A549 (cell line): ENCODE data around the gene GLYAT. TPM values are rescaled to one million over a fixed set of nuclear protein-coding genes. Genes with fewer than 3 reads are reported as not detected.

Source experiments
- ATAC-seq, 2 experiments: fragments of 200-7000 bp in 1 of 2; fragments of >200 bp in 1 of 2; cut with Nextera tagmentation in 1 of 2; cut with Tn5 transposase in 1 of 2; 3 replicates each; pipeline versions ENCODE4 v1.8.0 to v1.9.1; 2018 to 2020; ENCODE audit warnings: mild to moderate bottlenecking in 1 of 2, moderate library complexity in 1 of 2
- CTCF ChIA-PET: fragments of 300-600 bp; sonication (Branson Sonifier 250); formaldehyde crosslinking; extraction: SDS; loops from one replicate; lab custom pipeline; 2021; ENCODE audit warnings: antibody characterized with exemption, inconsistent platforms; lab: Yijun Ruan, JAX
- POLR2A ChIA-PET: fragments of 350-600 bp; formaldehyde crosslinking; extraction: SDS; loops from one replicate; lab custom pipeline; 2021; ENCODE audit warnings: antibody characterized with exemption, inconsistent platforms; lab: Yijun Ruan, JAX
- DNase-seq, 2 experiments: peaks; one replicate each; pipeline versions ENCODE4 v3.0.0 to v3.0.0-alpha.2; 2011 to 2016; ENCODE audit warnings: low read depth in 1 of 2, low spot score in 1 of 2
- FAIRE-seq: peaks from 2 replicates; lab custom pipeline; 2011; peaks lifted over from hg19 to GRCh38; lab: Jason Lieb, UNC
- H3K27ac ChIP-seq, 2 experiments: fragments of >200 bp; sonication (Bioruptor Twin); formaldehyde crosslinking; 3 replicates each; pipeline ENCODE4 v1.5.1; 2016 to 2017
- H3K4me1 ChIP-seq: fragments of >200 bp; sonication (Bioruptor Twin); formaldehyde crosslinking; 3 replicates; pipeline ENCODE4 v1.6.1; 2016
- H3K4me2 ChIP-seq: fragments of >200 bp; sonication (Bioruptor Twin); formaldehyde crosslinking; 3 replicates; pipeline ENCODE4 v1.6.1; 2016
- H3K4me3 ChIP-seq: fragments of >200 bp; sonication (Bioruptor Twin); formaldehyde crosslinking; 3 replicates; pipeline ENCODE4 v1.5.1; 2016
- H3K9me3 ChIP-seq: fragments of >200 bp; sonication (Bioruptor Twin); formaldehyde crosslinking; 3 replicates; pipeline ENCODE4 v1.6.1; 2016
- BCL3 ChIP-seq: fragments of >200 bp; sonication (Bioruptor Twin); formaldehyde crosslinking; IDR thresholded peaks from 3 replicates; pipeline ENCODE4 v1.6.1; 2016
- BHLHE40 ChIP-seq: IDR thresholded peaks from 2 replicates; pipeline ENCODE4 v1.6.1; 2012; ENCODE audit warnings: low read depth, low read length, inconsistent platforms
- CEBPB ChIP-seq, 2 experiments: fragments of >200 bp in 1 of 2; sonication (Bioruptor Twin) in 1 of 2; formaldehyde crosslinking in 1 of 2; IDR thresholded peaks; 2 replicates each; pipeline ENCODE4 v1.6.1; 2012 to 2016
- E2F6 ChIP-seq: IDR thresholded peaks from 2 replicates; pipeline ENCODE4 v1.6.1; 2012; ENCODE audit warnings: low read depth, borderline replicate concordance
- EHF ChIP-seq: fragments of 250-450 bp; sonication (Bioruptor Pico); IDR thresholded peaks from 2 replicates; pipeline ENCODE4 v1.5.0; 2020; ENCODE audit warnings: mild to moderate bottlenecking
- EHMT2 ChIP-seq: fragments of 200-600 bp; sonication (generic); IDR thresholded peaks from 2 replicates; pipeline ENCODE4 v1.6.1; 2016; ENCODE audit warnings: antibody characterized with exemption, low read depth, mild to moderate bottlenecking, moderate library complexity
- FOSL2 ChIP-seq, 2 experiments: fragments of 450-650 bp in 1 of 2; fragments of >200 bp in 1 of 2; sonication (Bioruptor Twin) in 1 of 2; formaldehyde crosslinking; IDR thresholded peaks; 2 replicates each; pipeline versions ENCODE4 v1.5.0 to v1.6.1; 2016 to 2020; ENCODE audit warnings: mild to moderate bottlenecking in 1 of 2, moderate library complexity in 1 of 2
- HOXA7 ChIP-seq: fragments of 250-450 bp; sonication (Bioruptor Pico); IDR thresholded peaks from 2 replicates; pipeline ENCODE4 v1.5.0; 2020; ENCODE audit warnings: mild to moderate bottlenecking, moderate library complexity
- HOXB5 ChIP-seq: fragments of 250-450 bp; sonication (Bioruptor Pico); IDR thresholded peaks from 2 replicates; pipeline ENCODE4 v1.5.0; 2020; ENCODE audit warnings: mild to moderate bottlenecking, moderate library complexity
- JUN ChIP-seq, 2 experiments: fragments of >200 bp; sonication (Bioruptor Twin); formaldehyde crosslinking; IDR thresholded peaks; 2 replicates in 1 of 2; 3 replicates in 1 of 2; pipeline ENCODE4 v1.6.1; 2016 to 2017
- KDM1A ChIP-seq: fragments of 200-600 bp; sonication (generic); IDR thresholded peaks from 2 replicates; pipeline ENCODE4 v1.6.1; 2016; ENCODE audit warnings: low read depth, mild to moderate bottlenecking
- MAX ChIP-seq: IDR thresholded peaks from 2 replicates; pipeline ENCODE4 v1.6.1; 2012
- MAZ ChIP-seq: fragments of 150-350 bp; IDR thresholded peaks from 2 replicates; pipeline ENCODE4 v1.6.1; 2014; ENCODE audit warnings: antibody characterized with exemption, low read depth, low read length, borderline replicate concordance
- MYC ChIP-seq: IDR thresholded peaks from 2 replicates; pipeline ENCODE4 v1.6.1; 2012; ENCODE audit warnings: mild to moderate bottlenecking, inconsistent platforms, low read length, improper control_type of control experiment, borderline replicate concordance
- NFE2L2 ChIP-seq: fragments of 150-350 bp; conservative IDR thresholded peaks from 2 replicates; pipeline ENCODE4 v1.6.1; 2014; ENCODE audit warnings: low read length
- RFX5 ChIP-seq: fragments of 450-650 bp; IDR thresholded peaks from 2 replicates; pipeline ENCODE4 v1.7.1; 2014; ENCODE audit warnings: antibody characterized with exemption, mild to moderate bottlenecking, moderate library complexity
- RNF2 ChIP-seq: fragments of 200-600 bp; sonication (generic); IDR thresholded peaks from 2 replicates; pipeline ENCODE4 v1.6.1; 2016; ENCODE audit warnings: low read depth, mild to moderate bottlenecking, antibody characterized with exemption, moderate library complexity, borderline replicate concordance
- SMC3 ChIP-seq: fragments of >200 bp; sonication (Bioruptor Twin); formaldehyde crosslinking; IDR thresholded peaks from 3 replicates; pipeline ENCODE4 v1.6.1; 2018; ENCODE audit warnings: inconsistent platforms
- ZC3H11A ChIP-seq: fragments of 450-650 bp; IDR thresholded peaks from 2 replicates; pipeline ENCODE4 v1.6.1; 2014; ENCODE audit warnings: antibody characterized with exemption, mild to moderate bottlenecking
- ZNF302 ChIP-seq: fragments of 250-450 bp; sonication (Bioruptor Pico); IDR thresholded peaks from 2 replicates; pipeline ENCODE4 v1.9.0; 2021; ENCODE audit warnings: inconsistent platforms, mild to moderate bottlenecking, moderate library complexity
- ZSCAN20 ChIP-seq: fragments of 250-450 bp; sonication (Bioruptor Pico); IDR thresholded peaks from 2 replicates; pipeline ENCODE4 v1.8.0; 2022; ENCODE audit warnings: mild to moderate bottlenecking, moderate library complexity
- WGBS: methylation state at CpG from one replicate; pipeline ENCODE4 v1.1.6; 2017; ENCODE audit errors: missing lambda C conversion rate; 5-methylcytosine and 5-hydroxymethylcytosine counted together
- polyA plus RNA-seq, 4 experiments: library from polyadenylated mRNA; depleted of rRNA in 3 of 4; stranded (reverse); fragments of >200 nt; fragmentation: RNase III in 1 of 4; extraction: RNeasy Plus Mini Kit Qiagen cat#74134 plus additional on column Dnase treatment in 1 of 4; gene quantifications; 2 replicates in 3 of 4; 3 replicates in 1 of 4; pipeline ENCODE4 v1.2.3, GENCODE V29; 2011 to 2017

Gene GLYAT
- polyA plus RNA-seq, 2 of the 4 experiments (the other 2 are of a cell fraction): not detected

- 41% methylated on average over 6 of the region's 6 CpGs for WGBS
- DNase-seq (no peak), ATAC-seq (no peak), FAIRE-seq (no peak)
- Histone ChIP-seq H3K4me1 (0 out of 3 replicates have a peak, but pooled peaks cover 3% of the 10 kb centered on the region), H3K9me3 (no peaks in the 10 kb centered on the region), H3K4me3 (no peak overlapping the region), H3K4me2 (no peak overlapping the region), H3K27ac (no peak overlapping the region)
- ChIA-PET CTCF (interaction anchor here (1.2 to 2.4 kb wide), 3 partner anchors 16 to 486 kb away, joined by 4 to 11 read pairs (median 4); no protein-coding TSS in a partner anchor), POLR2A (no interaction called here)
- TF ChIP-seq RFX5: no peak
- no peak for TF ChIP-seq KDM1A
Observed at GRCh38 chr11:58671983-58672633, 59.6 kb downstream of the GLYAT start.

- 58% methylated on average over 5 of the region's 5 CpGs for WGBS
- ChIA-PET POLR2A (no interaction called here), CTCF (interaction anchor here (0.9 to 2.3 kb wide), 2 partner anchors 476 to 498 kb away, joined by 3 to 7 read pairs; no protein-coding TSS in a partner anchor)
- Histone ChIP-seq H3K27ac (no peak overlapping the region), H3K4me1 (peaks cover 9% of the 10 kb centered on the region; the same call in 1 of the 3 replicates), H3K9me3 (no peaks in the 10 kb centered on the region), H3K4me2 (no peak overlapping the region), H3K4me3 (no peak overlapping the region)
- ATAC-seq (peak in 1 of 2 experiments; percentile 38; a peak in 1 of 6 replicates), DNase-seq (no peak), FAIRE-seq (no peak)
- TF ChIP-seq E2F6 (no peak), HOXB5 (CRISPR knock-in tag) (no peak), BHLHE40 (no peak), EHMT2 (no peak), KDM1A (no peak), CEBPB (IDR thresholded peaks at IDR 0.05) (no peak), JUN (IDR thresholded peaks at IDR 0.05) (no peak), BCL3 (no peak), HOXA7 (no peak), EHF (no peak), ZNF302 (CRISPR knock-in tag) (no peak), MAZ (no peak), RNF2 (no peak), MAX (no peak), ZC3H11A (no peak), MYC (no peak), NFE2L2 (no peak), SMC3 (no peak), ZSCAN20 (CRISPR knock-in tag) (no peak)
Observed at GRCh38 chr11:58659910-58660570, 71.7 kb downstream of the GLYAT start.

- WGBS: 9% methylated on average over 2 of the region's 2 CpGs
- no peak overlapping the region for H3K4me3 ChIP-seq
- peaks cover 9% of the 10 kb centered on the region; the same call in 1 of the 3 replicates for H3K4me1 ChIP-seq
- ATAC-seq (peak in 1 of 2 experiments; percentile 36; a peak in 1 of 6 replicates), FAIRE-seq (no peak), DNase-seq (peak in 1 of 2 experiments; percentile 20)
- no peak overlapping the region; the same call in 2 of the 3 replicates for H3K4me2 ChIP-seq
- TF ChIP-seq HOXB5 (CRISPR knock-in tag) (no peak), FOSL2 (IDR thresholded peaks at IDR 0.05) (no peak), FOSL2 (CRISPR knock-in tag; IDR thresholded peaks at IDR 0.05) (peak; percentile 62)
- POLR2A ChIA-PET: no interaction called here
- H3K9me3 ChIP-seq: no peaks in the 10 kb centered on the region
- no peak overlapping the region for H3K27ac ChIP-seq
- CTCF ChIA-PET: interaction anchor here (0.9 to 2.3 kb wide), 2 partner anchors 476 to 499 kb away, joined by 3 to 7 read pairs; no protein-coding TSS in a partner anchor
Observed at GRCh38 chr11:58659404-58659803, 72.3 kb downstream of the GLYAT start.

Other genes starting within 250 kb of the GLYAT start
- not detected in 2 replicates for gene OR5B21, start 223.8 kb downstream of the GLYAT start, polyA plus RNA-seq (2011; rRNA removed)
- gene OR5B21, start 223.8 kb downstream of the GLYAT start, polyA plus RNA-seq (2017; fragmentation: RNase III; extraction: RNeasy Plus Mini Kit Qiagen cat#74134 plus additional on column Dnase treatment): not detected in 3 replicates
- 6.6 and 6.7 TPM in 2 replicates for gene LPXN, start 156.1 kb downstream of the GLYAT start, polyA plus RNA-seq (2011; rRNA removed)
- 2.5 to 2.9 TPM (median 2.5 TPM) in 3 replicates for gene LPXN, start 156.1 kb downstream of the GLYAT start, polyA plus RNA-seq (2017; fragmentation: RNase III; extraction: RNeasy Plus Mini Kit Qiagen cat#74134 plus additional on column Dnase treatment)
- gene ZFP91, start 152.9 kb downstream of the GLYAT start, polyA plus RNA-seq (2011; rRNA removed): 52.3 and 66.9 TPM in 2 replicates
- 45.0 to 48.5 TPM (median 47.7 TPM) in 3 replicates for gene ZFP91, start 152.9 kb downstream of the GLYAT start, polyA plus RNA-seq (2017; fragmentation: RNase III; extraction: RNeasy Plus Mini Kit Qiagen cat#74134 plus additional on column Dnase treatment)
- gene CNTF, start 109.3 kb downstream of the GLYAT start, polyA plus RNA-seq (2011; rRNA removed): 1.3 and 1.8 TPM in 2 replicates
- gene CNTF, start 109.3 kb downstream of the GLYAT start, polyA plus RNA-seq (2017; fragmentation: RNase III; extraction: RNeasy Plus Mini Kit Qiagen cat#74134 plus additional on column Dnase treatment): 0.91 to 1.3 TPM (median 1.2 TPM) in 3 replicates
- 0.08 TPM in 2 replicates for gene GLYATL2, start 112.8 kb upstream of the GLYAT start, polyA plus RNA-seq (2011; rRNA removed)
- gene GLYATL2, start 112.8 kb upstream of the GLYAT start, polyA plus RNA-seq (2017; fragmentation: RNase III; extraction: RNeasy Plus Mini Kit Qiagen cat#74134 plus additional on column Dnase treatment): 0.05 TPM in 1 of 3 replicates, not detected in the others
- 0.10 and 0.13 TPM in 2 replicates for gene GLYATL1, start 207.5 kb upstream of the GLYAT start, polyA plus RNA-seq (2011; rRNA removed)
- 0.14 to 0.24 TPM in 2 of 3 replicates, not detected in the other for gene GLYATL1, start 207.5 kb upstream of the GLYAT start, polyA plus RNA-seq (2017; fragmentation: RNase III; extraction: RNeasy Plus Mini Kit Qiagen cat#74134 plus additional on column Dnase treatment)